ENCODE data around the gene TTC7B.

GRCh38 chr14:90499908-90500664, 316.1 kb downstream of the TTC7B start:
- no peak for TF ChIP-seq GATA3 (IDR thresholded peaks at IDR 0.05; ENCODE audit: low read depth, low read length)
- TF ChIP-seq GATA2 (IDR thresholded peaks at IDR 0.05; ENCODE audit: low read depth, low read length) = no peak
